GM06990 (cell line): ENCODE data around the gene PYGO2.
A peak's percentile ranks its signal among the peaks of the same experiment; 100 is the strongest.
"Not testable (repeated sequence)": the region's sequence is repeated elsewhere in the genome, so short reads cannot be mapped to it uniquely, and the experiment has no call there.

ENCODE experiments used
- DNase-seq: peaks from one replicate; pipeline ENCODE4 v3.0.0-alpha.2; 2011; ENCODE audit not compliant: insufficient read length; ENCODE audit errors: extremely low read depth
- H3K27me3 ChIP-seq: replicated peaks from 2 replicates; pipeline ENCODE4 v1.6.0; 2011; ENCODE audit warnings: low read length; ENCODE audit not compliant: control insufficient read depth, insufficient read depth
- H3K36me3 ChIP-seq: 2 replicates; pipeline ENCODE4 v1.5.1; 2011; ENCODE audit warnings: low read length; ENCODE audit not compliant: control insufficient read depth, insufficient read depth
- H3K4me3 ChIP-seq: replicated peaks from 2 replicates; pipeline ENCODE4 v1.5.1; 2011; ENCODE audit warnings: low read depth, mild to moderate bottlenecking, control low read depth, low read length
- CTCF ChIP-seq: IDR thresholded peaks from 2 replicates; pipeline ENCODE4 v1.5.1; 2011; ENCODE audit warnings: low read length, control low read depth, mild to moderate bottlenecking, inconsistent platforms; ENCODE audit not compliant: insufficient read depth, poor library complexity, severe bottlenecking

Gene PYGO2

GRCh38 chr1:154996966-154997701, 35.6 kb upstream of the PYGO2 start:
- H3K27me3 ChIP-seq, result no peaks in the 10 kb centered on the region
- H3K36me3 ChIP-seq, result peaks cover 2% of the 10 kb centered on the region
- no peak for TF ChIP-seq CTCF
- DNase-seq, result no peak
- no peak overlapping the region for H3K4me3 ChIP-seq

GRCh38 chr1:154995301-154995983, 33.9 kb upstream of the PYGO2 start:
- not testable (repeated sequence) for H3K27me3 ChIP-seq, H3K4me3 ChIP-seq, H3K36me3 ChIP-seq, DNase-seq
- TF ChIP-seq CTCF, result peak; percentile 41

- Histone ChIP-seq H3K27me3 (no peaks in the 10 kb centered on the region), H3K4me3 (no peak overlapping the region), H3K36me3 (peaks cover 10% of the 10 kb centered on the region)
- no peak for DNase-seq
- no peak for TF ChIP-seq CTCF
These were observed 33.0 kb upstream of the PYGO2 start for GRCh38 chr1:154994591-154994990.

GRCh38 chr1:154994269-154994587, 32.6 kb upstream of the PYGO2 start:
- H3K27me3 ChIP-seq, result no peaks in the 10 kb centered on the region
- DNase-seq, result no peak
- H3K36me3 ChIP-seq, result peaks cover 13% of the 10 kb centered on the region
- H3K4me3 ChIP-seq, result no peak overlapping the region
- TF ChIP-seq CTCF, result no peak

GRCh38 chr1:154993572-154994268, 32.1 kb upstream of the PYGO2 start, which contains the start of gene LENEP:
Gene LENEP (plus strand): TSS chr1:154993586. CDS start chr1:154993608, 22 bp downstream.
- H3K36me3 ChIP-seq, result peaks cover 15% of the 10 kb centered on the region
- no peak for DNase-seq

More at GRCh38 chr1:154993572-154994268, 32.1 kb upstream of the PYGO2 start, which contains the start of gene LENEP:
- no peaks in the 10 kb centered on the region for H3K27me3 ChIP-seq
- no peak within 1 kb of the TSS for H3K4me3 ChIP-seq
- TF ChIP-seq CTCF, result no peak
